ENCODE measurements around the gene MAP2K1. TPM values are rescaled to one million over a fixed set of nuclear protein-coding genes. Genes with fewer than 3 reads are reported as not detected.

Gene MAP2K1
- total and polyA plus RNA-seq, 4 donors, result 14.3 to 30.2 (median 24.4) TPM

- WGBS, result 95% methylated on average over 7 of the region's 7 CpGs
- H3K27ac ChIP-seq (ENCODE audit: low read depth in 1 of 2, low read length in 2 of 2), result no peak overlapping the region
- DNase-seq (ENCODE audit: low spot score), result no peak
Measured at GRCh38 chr15:66429546-66429945, 42.8 kb downstream of the MAP2K1 start.

GRCh38 chr15:66430627-66431255, 44.0 kb downstream of the MAP2K1 start:
- Histone ChIP-seq H3K36me3 (ENCODE audit: control insufficient read depth in 4 of 4, insufficient read depth in 3 of 4, low read depth in 1 of 4, low read length in 3 of 4) (peaks cover 0 to 3% (median 1%) of the 10 kb centered on the region in 4 donors), H3K27me3 (ENCODE audit: control insufficient read depth in 4 of 4, insufficient read depth in 4 of 4, low read length in 3 of 4) (no peaks in the 10 kb centered on the region), H3K4me3 (ENCODE audit: low read depth in 1 of 3, low read length in 3 of 3) (no peak overlapping the region), H3K27ac (ENCODE audit: low read depth in 1 of 2, low read length in 2 of 2) (no peak overlapping the region), H3K4me1 (ENCODE audit: control insufficient read depth in 4 of 4, insufficient read depth in 4 of 4, low read length in 3 of 4) (peaks cover 0 to 2% (median 0%) of the 10 kb centered on the region in 4 donors), H3K9me3 (ENCODE audit: control insufficient read depth in 4 of 4, low read length in 3 of 4) (no peaks in the 10 kb centered on the region), H3K9ac (ENCODE audit: low read depth in 1 of 2, low read length in 2 of 2) (no peak overlapping the region)
- 74% methylated on average over 3 of the region's 3 CpGs for WGBS
- TF ChIP-seq SP1 (IDR thresholded peaks at IDR 0.05) (no peak), JUND (IDR thresholded peaks at IDR 0.05) (no peak), ATF3 (IDR thresholded peaks at IDR 0.05) (no peak)
- DNase-seq (ENCODE audit: low spot score), result no peak

More at GRCh38 chr15:66429546-66429945, 42.8 kb downstream of the MAP2K1 start:
- Histone ChIP-seq H3K4me1 (ENCODE audit: control insufficient read depth in 4 of 4, insufficient read depth in 4 of 4, low read length in 3 of 4) (peaks cover 0 to 2% (median 0%) of the 10 kb centered on the region in 4 donors), H3K36me3 (ENCODE audit: control insufficient read depth in 4 of 4, insufficient read depth in 3 of 4, low read depth in 1 of 4, low read length in 3 of 4) (no peaks in the 10 kb centered on the region), H3K4me3 (ENCODE audit: low read depth in 1 of 3, low read length in 3 of 3) (no peak overlapping the region), H3K9ac (ENCODE audit: low read depth in 1 of 2, low read length in 2 of 2) (no peak overlapping the region), H3K9me3 (ENCODE audit: control insufficient read depth in 4 of 4, low read length in 3 of 4) (no peaks in the 10 kb centered on the region), H3K27me3 (ENCODE audit: control insufficient read depth in 4 of 4, insufficient read depth in 4 of 4, low read length in 3 of 4) (no peaks in the 10 kb centered on the region)
- no peak for TF ChIP-seq MAX (IDR thresholded peaks at IDR 0.05)
- TF ChIP-seq HNF4A (conservative IDR thresholded peaks at IDR 0.05), result no peak
- no peak for TF ChIP-seq SP1 (IDR thresholded peaks at IDR 0.05)
- TF ChIP-seq JUND (IDR thresholded peaks at IDR 0.05), result no peak
- TF ChIP-seq ZBTB33 (IDR thresholded peaks at IDR 0.05), result no peak

GRCh38 chr15:66433726-66434125, 47.0 kb downstream of the MAP2K1 start:
- Histone ChIP-seq H3K27me3 (ENCODE audit: control insufficient read depth in 4 of 4, insufficient read depth in 4 of 4, low read length in 3 of 4) (no peaks in the 10 kb centered on the region), H3K36me3 (ENCODE audit: control insufficient read depth in 4 of 4, insufficient read depth in 3 of 4, low read depth in 1 of 4, low read length in 3 of 4) (peaks cover 2 to 28% (median 24%) of the 10 kb centered on the region in 4 donors), H3K27ac (ENCODE audit: low read depth in 1 of 2, low read length in 2 of 2) (no peak overlapping the region), H3K9me3 (ENCODE audit: control insufficient read depth in 4 of 4, low read length in 3 of 4) (no peaks in the 10 kb centered on the region), H3K9ac (ENCODE audit: low read depth in 1 of 2, low read length in 2 of 2) (no peak overlapping the region), H3K4me3 (ENCODE audit: low read depth in 1 of 3, low read length in 3 of 3) (no peak overlapping the region), H3K4me1 (ENCODE audit: control insufficient read depth in 4 of 4, insufficient read depth in 4 of 4, low read length in 3 of 4) (peaks cover 0 to 2% (median 0%) of the 10 kb centered on the region in 4 donors)
- WGBS, result 93% methylated on average over 2 of the region's 2 CpGs
- TF ChIP-seq MAX (IDR thresholded peaks at IDR 0.05), result no peak
- no peak for TF ChIP-seq SP1 (IDR thresholded peaks at IDR 0.05)
- no peak for TF ChIP-seq GABPA (IDR thresholded peaks at IDR 0.05 in 1 of 2, conservative IDR thresholded peaks at IDR 0.05 in 1 of 2)
- TF ChIP-seq CTCF (IDR thresholded peaks at IDR 0.05; ENCODE audit: low read depth, low read length, missing input control), result no peak
- DNase-seq (ENCODE audit: low spot score), result no peak

All from liver (tissue), 9 donors.